ENCODE measurements around the gene GCNT1.

The GCNT1 gene

GRCh38 chr9:76552181-76552580 is 93.2 kb downstream of the GCNT1 start:
- Histone ChIP-seq H3K4me3 (no peak overlapping the region), H3K9me3 (no peaks in the 10 kb centered on the region), H3K27ac (no peak overlapping the region), H3K27me3 (no peaks in the 10 kb centered on the region), H4K20me1 (no peaks in the 10 kb centered on the region), H3K4me1 (no peaks in the 10 kb centered on the region), H3K4me2 (no peak overlapping the region), H3K9ac (no peak overlapping the region), H3K36me3 (no peaks in the 10 kb centered on the region)
- TF ChIP-seq Cebpa-rat (IDR thresholded peaks at IDR 0.05): no peak

DNA sequence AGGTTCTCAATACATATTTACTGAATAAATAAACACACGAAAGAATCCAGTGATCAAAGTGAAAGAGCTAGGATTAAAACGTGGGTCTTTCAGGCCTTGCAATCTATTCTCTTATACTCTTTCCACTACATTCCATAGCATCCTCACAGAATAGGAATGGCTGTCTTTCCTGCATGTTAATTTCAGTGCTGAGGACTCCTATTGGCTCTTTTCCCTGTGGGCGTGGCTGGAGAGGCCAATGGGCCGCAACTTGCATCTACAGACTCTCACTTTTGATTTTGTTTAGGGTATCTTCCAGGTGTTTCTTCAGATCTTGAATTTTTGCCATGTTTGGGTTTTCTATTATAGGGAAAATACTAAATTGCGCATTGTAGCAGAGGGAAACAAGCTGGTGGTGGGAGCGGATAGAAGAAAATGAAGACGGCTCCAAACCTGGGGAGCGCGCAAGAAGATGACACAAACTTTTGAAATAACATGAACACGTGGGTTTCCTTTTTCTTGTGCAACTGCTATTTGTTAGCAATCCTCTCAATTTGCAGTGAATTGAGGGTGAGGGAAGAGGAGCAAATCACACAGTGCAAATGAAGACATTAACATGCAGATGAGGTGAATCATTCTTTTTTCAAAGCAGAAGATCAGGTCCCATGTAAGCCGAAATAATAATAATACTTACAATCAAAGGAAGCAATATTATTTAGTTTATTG is 93.9 kb downstream of the GCNT1 start:
- Histone ChIP-seq H3K4me1 (no peaks in the 10 kb centered on the region), H3K9me3 (no peaks in the 10 kb centered on the region), H3K4me2 (no peak overlapping the region), H3K9ac (no peak overlapping the region), H4K20me1 (no peaks in the 10 kb centered on the region), H3K36me3 (no peaks in the 10 kb centered on the region), H3K4me3 (no peak overlapping the region), H3K27ac (no peak overlapping the region), H3K27me3 (no peaks in the 10 kb centered on the region)
- no peak for TF ChIP-seq Cebpa-rat (IDR thresholded peaks at IDR 0.05)

GRCh38 chr9:76553680-76554079 is 94.7 kb downstream of the GCNT1 start:
- H3K4me3 ChIP-seq: no peak overlapping the region
- TF ChIP-seq Cebpa-rat (IDR thresholded peaks at IDR 0.05): no peak
- H3K9me3 ChIP-seq: peaks cover 4% of the 10 kb centered on the region
- H3K27me3 ChIP-seq: no peaks in the 10 kb centered on the region
- no peak overlapping the region for H3K9ac ChIP-seq
- H3K4me2 ChIP-seq: no peak overlapping the region
- no peaks in the 10 kb centered on the region for H3K36me3 ChIP-seq
- no peak overlapping the region for H3K27ac ChIP-seq
- no peaks in the 10 kb centered on the region for H4K20me1 ChIP-seq
- no peaks in the 10 kb centered on the region; the same call in 1 of the 2 replicates for H3K4me1 ChIP-seq

Data from BLaER1 (cell line).